CD1c-positive myeloid dendritic cell (primary cell): ENCODE results near the gene RHEX.
A peak's percentile ranks its signal among the peaks of the same experiment; 100 is the strongest.

Experiments
- DNase-seq: peaks from one replicate; pipeline ENCODE4 v3.0.0-alpha.2; 2016; ENCODE audit errors: extremely low spot score

The RHEX gene

DNA sequence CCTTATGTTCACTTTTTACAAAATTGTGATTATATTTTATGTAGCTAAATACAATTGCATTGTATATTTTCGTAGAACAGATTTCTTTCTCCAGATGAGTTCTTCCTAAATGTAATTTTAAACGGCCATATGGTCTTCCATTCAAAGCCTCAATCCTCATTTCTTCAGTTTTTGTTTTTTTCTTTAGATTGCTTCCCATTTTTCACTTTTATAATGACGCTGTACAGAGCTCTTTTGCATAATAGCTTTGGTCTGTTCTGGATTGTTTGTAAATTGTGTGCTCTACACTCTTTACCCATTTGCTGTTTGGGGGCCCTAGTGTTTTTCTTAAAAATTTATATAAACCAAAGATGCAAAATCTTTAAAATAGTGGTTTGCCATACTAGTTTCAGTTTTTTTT lies 36.4 kb downstream of the RHEX start:
- DNase-seq = no peak

GRCh38 chr1:206094024-206094423 lies 41.1 kb downstream of the RHEX start:
- no peak for DNase-seq

- peak; percentile 29 for DNase-seq
Measured at GRCh38 chr1:206097381-206097780, 44.4 kb downstream of the RHEX start.

DNA sequence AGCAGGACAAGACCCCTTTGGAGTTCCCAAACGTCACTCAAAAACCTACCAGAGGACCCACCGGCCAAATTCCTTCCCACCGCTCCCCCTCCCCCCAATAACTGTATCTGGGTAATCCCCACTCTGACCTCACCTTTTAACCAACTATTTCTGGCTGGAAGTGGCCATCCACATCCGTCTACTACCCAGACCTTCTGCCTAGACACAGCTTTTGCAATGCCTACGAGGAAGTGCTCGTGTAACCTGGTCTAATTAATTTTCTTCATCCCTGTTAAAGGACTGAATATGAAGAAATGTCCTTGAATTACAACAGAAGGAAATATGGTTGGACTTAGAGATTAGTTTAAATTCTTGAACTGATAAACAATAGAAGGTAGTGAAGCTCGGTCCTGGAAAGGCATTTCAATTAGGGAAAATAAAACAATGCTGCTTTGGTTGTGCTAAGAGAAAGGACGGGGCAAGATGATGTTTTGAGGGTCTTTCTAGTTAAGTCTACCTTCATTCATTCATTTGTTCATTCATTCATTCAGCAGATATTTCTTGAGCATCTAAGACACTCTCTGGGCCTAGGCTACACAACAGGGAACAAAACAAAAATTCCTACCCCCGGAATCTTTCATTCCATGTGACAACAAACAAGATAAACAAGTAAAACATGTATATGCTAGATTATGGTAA lies 45.4 kb downstream of the RHEX start:
- DNase-seq = no peak

GRCh38 chr1:206100226-206100815 lies 47.3 kb downstream of the RHEX start:
- DNase-seq = no peak

- DNase-seq = no peak
Measured at GRCh38 chr1:206101351-206102045, 48.5 kb downstream of the RHEX start.

DNA sequence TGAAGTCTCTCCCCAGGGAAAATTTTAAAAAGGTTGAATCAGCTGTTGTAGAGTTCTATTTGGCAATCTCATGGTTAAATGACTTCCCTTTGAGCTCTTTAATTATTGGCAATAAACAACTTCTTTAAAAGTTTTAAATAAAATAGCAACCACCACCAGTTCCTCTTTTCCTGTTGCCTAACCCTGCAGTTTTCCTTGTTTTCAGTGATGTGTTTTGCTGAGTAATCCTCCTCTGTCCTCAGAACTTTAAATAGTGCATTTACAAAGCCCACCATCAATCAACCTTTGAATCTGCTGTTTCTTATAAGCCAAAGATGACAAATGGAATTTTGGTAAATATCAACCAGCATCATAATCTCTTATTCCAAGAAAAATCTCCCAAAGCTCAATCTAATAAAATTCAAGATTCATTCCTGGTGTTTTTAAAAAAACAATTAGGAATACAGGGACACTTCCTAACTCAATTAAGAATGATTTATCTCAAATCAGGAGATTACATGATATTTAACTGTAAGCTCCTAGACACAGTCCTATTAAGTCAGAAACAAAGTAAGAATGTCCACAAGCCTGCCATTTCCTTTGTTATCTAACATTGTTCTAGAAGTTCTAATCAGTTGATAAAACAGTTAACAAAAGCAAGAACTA lies 49.4 kb downstream of the RHEX start:
- peak; percentile 81 for DNase-seq

GRCh38 chr1:206103979-206104378 lies 51.0 kb downstream of the RHEX start:
- DNase-seq = no peak

GRCh38 chr1:206105464-206105995 lies 52.6 kb downstream of the RHEX start:
- no peak for DNase-seq

GRCh38 chr1:206106328-206107167 lies 53.6 kb downstream of the RHEX start:
- peak; percentile 89 for DNase-seq

- no peak for DNase-seq
Measured at GRCh38 chr1:206107168-206107544, 54.2 kb downstream of the RHEX start.

DNA sequence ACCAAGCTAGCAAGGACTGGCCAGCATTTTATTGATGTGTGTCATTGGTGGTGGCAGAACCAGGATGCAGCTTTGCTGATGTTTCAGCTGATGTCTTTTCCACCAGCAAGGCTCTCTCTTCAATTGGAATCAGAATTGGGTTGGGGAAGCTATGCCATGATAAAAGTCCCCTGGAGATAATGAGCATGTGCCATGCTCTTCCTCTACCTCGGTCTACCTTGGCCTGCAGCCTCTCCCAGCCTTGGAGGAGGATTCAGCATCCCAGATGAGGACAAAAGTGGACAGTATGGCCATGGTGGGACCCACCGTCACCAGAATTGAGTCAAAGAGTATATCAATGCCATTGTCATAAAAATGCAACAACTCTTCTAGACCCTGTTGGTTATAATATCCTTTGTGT lies 55.7 kb downstream of the RHEX start:
- no peak for DNase-seq

- DNase-seq = no peak
Measured at GRCh38 chr1:206109718-206110117, 56.7 kb downstream of the RHEX start.

GRCh38 chr1:206110161-206110560 lies 57.2 kb downstream of the RHEX start:
- no peak for DNase-seq

DNA sequence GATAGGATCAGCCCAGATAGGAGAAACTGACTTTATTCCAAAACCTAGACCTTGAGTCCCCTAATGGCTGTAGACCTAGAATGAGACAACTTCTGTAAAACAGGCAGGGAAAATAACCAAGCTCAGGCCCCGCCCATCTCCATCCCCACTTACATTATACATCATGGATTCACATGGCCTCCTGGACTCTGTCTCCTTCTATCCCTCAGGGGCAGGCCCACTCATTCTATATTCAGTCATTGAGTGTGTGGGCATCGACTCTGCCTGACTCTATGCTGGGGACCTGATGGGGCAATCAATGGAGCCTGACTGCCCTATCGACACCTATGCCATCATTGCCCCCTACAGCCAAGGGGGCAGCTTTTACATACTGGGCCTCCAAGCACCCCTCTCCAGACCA lies 57.8 kb downstream of the RHEX start:
- DNase-seq = no peak

GRCh38 chr1:206111271-206111927 lies 58.4 kb downstream of the RHEX start:
- no peak for DNase-seq

- DNase-seq = no peak
Measured at GRCh38 chr1:206112600-206113301, 59.8 kb downstream of the RHEX start.

DNA sequence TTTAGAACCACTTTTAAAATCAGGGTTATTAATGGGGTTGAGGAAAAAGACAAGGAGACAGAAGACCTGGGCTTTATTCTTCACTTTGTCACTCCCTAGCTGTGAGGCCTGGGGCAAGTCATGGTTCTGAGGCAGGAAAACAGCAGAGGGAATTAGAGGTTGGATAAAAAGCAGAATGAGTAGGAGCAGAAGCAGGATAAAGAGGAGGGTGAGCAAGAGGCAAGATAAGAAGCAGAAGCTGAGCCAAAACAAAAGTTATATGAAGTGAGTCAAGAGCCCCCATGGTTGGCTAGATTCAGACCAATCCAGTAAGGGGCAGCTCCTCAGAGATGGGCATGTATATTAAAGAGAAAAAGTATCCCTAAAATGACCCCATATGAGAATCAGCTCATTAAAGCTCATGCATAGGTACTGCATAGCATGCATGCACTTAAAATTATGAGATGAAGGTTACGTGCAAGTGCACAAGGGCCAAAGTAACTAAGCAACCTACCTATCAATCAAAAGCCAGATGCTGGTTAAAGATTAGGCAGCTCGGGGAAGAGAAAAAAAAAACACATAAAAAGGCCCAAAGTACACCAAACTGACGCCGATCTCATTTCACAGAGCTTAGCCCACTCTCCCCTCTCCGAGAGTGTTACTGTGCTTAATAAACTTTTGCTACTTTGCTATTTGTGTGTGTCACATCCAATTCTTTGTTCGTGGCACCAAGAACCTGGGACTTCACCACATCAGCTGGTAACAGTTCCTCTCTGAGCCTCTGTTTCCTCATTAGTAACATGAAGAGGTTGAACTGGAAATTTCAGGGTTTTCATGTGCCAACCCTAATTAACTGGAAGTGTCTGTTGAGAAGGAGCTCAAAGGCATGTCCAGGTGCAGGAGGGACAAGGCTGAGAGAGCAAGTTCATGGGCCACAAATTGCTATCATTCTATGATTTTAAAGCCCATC lies 62.0 kb downstream of the RHEX start:
- peak; percentile 43 for DNase-seq

DNA sequence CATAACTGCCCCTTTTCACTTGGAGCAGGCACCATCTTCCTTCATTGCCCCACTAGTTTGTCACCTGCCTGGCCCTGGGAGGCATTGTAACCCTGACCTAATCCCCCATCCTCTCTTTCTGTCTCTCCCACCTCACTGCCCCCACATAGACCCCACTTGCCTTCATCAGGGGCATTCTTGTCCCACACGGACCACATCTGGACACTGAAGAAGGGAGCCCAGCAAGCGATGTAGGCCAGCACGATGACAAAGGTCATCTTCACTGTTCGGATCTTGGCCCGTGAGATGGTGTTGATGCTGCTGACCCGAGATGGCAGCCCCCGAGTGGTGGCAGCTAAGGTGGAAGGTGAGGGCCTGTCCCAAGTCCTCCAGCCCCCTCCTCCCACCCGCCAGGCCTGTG lies 62.8 kb downstream of the RHEX start:
- DNase-seq = no peak
